ENCODE measurements around the gene TMEM151B. TPM values are rescaled to one million over a fixed set of nuclear protein-coding genes. Genes with fewer than 3 reads are reported as not detected.
A peak's percentile ranks its signal among the peaks of the same experiment; 100 is the strongest.

Gene TMEM151B
- polyA plus RNA-seq, 2 of the 4 experiments (the other 2 are of a cell fraction) = 0.01 TPM; not detected in 1

GRCh38 chr6:44243345-44243744 is 26.9 kb upstream of the TMEM151B start:
- 91% methylated on average over 7 of the region's 7 CpGs for WGBS (ENCODE audit: missing lambda C conversion rate)
- DNase-seq (ENCODE audit: low read depth in 1 of 2, low spot score in 1 of 2) (no peak), FAIRE-seq (no peak), ATAC-seq (no peak)
- H3K27ac ChIP-seq = no peak overlapping the region
- ChIA-PET POLR2A (no interaction called here), CTCF (interaction anchor here (0.6 to 7.8 kb wide), 8 partner anchors 8 to 147 kb away, joined by 3 to 56 read pairs (median 4); partner anchors contain the start of gene SLC35B2)
- H3K9me3 ChIP-seq = no peaks in the 10 kb centered on the region
- no peak overlapping the region for H3K4me3 ChIP-seq
- H3K4me1 ChIP-seq = peaks cover 12% of the 10 kb centered on the region
- TF ChIP-seq FOSL2 (IDR thresholded peaks at IDR 0.05) = no peak
- no peak for TF ChIP-seq FOSL2 (CRISPR knock-in tag; IDR thresholded peaks at IDR 0.05)
- TF ChIP-seq CEBPB (IDR thresholded peaks at IDR 0.05) = no peak
- no peak for TF ChIP-seq FOXS1 (CRISPR knock-in tag; IDR thresholded peaks at IDR 0.05)
- TF ChIP-seq NR3C1 (IDR thresholded peaks at IDR 0.05) = no peak
- no peak for TF ChIP-seq ATOH8 (CRISPR knock-in tag; IDR thresholded peaks at IDR 0.05; ENCODE audit: low read depth)
- TF ChIP-seq RFX5 (IDR thresholded peaks at IDR 0.05) = no peak
- TF ChIP-seq FOSB (CRISPR knock-in tag; IDR thresholded peaks at IDR 0.05) = no peak
- no peak for TF ChIP-seq CHD2 (IDR thresholded peaks at IDR 0.05; ENCODE audit: low read length, partially characterized antibody)
- H3K4me2 ChIP-seq = no peak overlapping the region

- no peak for FAIRE-seq
- peak overlapping the region; percentile 89 for H3K4me2 ChIP-seq
Observed at GRCh38 chr6:44245391-44245911, 24.8 kb upstream of the TMEM151B start.

GRCh38 chr6:44245912-44246662 is 24.2 kb upstream of the TMEM151B start:
- FAIRE-seq (no peak), ATAC-seq (peak; percentile 63 to 79), DNase-seq (ENCODE audit: low read depth in 1 of 2, low spot score in 1 of 2) (peak; percentile 71 to 91)
- 1% methylated on average over 26 of the region's 62 CpGs for WGBS (ENCODE audit: missing lambda C conversion rate)
- peak overlapping the region; percentile 89 for H3K4me2 ChIP-seq
- H3K27ac ChIP-seq = peak overlapping the region; percentile 95 to 99
- CTCF ChIA-PET = interaction anchor here (0.9 to 7.8 kb wide), 9 partner anchors 8 to 151 kb away, joined by 3 to 56 read pairs (median 9); partner anchors contain the start of gene SLC35B2
- H3K4me1 ChIP-seq = peaks cover 33% of the 10 kb centered on the region
- peak overlapping the region; percentile 90 for H3K4me3 ChIP-seq
- POLR2A ChIA-PET = interaction anchor here (0.5 to 3.2 kb wide), 19 partner anchors 9 to 616 kb away, joined by 3 to 38 read pairs (median 5); partner anchors contain the start of genes CDC5L, MRPL14, SLC29A1 and SLC35B2
- H3K9me3 ChIP-seq = no peaks in the 10 kb centered on the region
- TF ChIP-seq CHD2 (IDR thresholded peaks at IDR 0.05; ENCODE audit: low read length, partially characterized antibody) (peak; percentile 78), SMC3 (IDR thresholded peaks at IDR 0.05) (0 out of 3 replicates have a peak, but pooled peaks have one; percentile 7), REST (IDR thresholded peaks at IDR 0.05) (peak; percentile 69), ESRRA (IDR thresholded peaks at IDR 0.05; ENCODE audit: borderline replicate concordance, low read length) (no peak), CTCF (IDR thresholded peaks at IDR 0.05) (peak; percentile 41; the same call in 2 of the 3 replicates), KDM1A (IDR thresholded peaks at IDR 0.05; ENCODE audit: low read depth) (no peak)

More at GRCh38 chr6:44245391-44245911, 24.8 kb upstream of the TMEM151B start:
- TF ChIP-seq CHD4 (IDR thresholded peaks at IDR 0.05; ENCODE audit: borderline replicate concordance) (no peak), REST (IDR thresholded peaks at IDR 0.05) (no peak), RAD21 (conservative IDR thresholded peaks at IDR 0.05 in 1 of 2, IDR thresholded peaks at IDR 0.05 in 1 of 2) (no peak), FOXS1 (CRISPR knock-in tag; IDR thresholded peaks at IDR 0.05) (no peak), KDM5A (IDR thresholded peaks at IDR 0.05) (no peak)
- peaks cover 26% of the 10 kb centered on the region for H3K4me1 ChIP-seq
- peak overlapping the region; percentile 90 for H3K4me3 ChIP-seq
- no peaks in the 10 kb centered on the region for H3K9me3 ChIP-seq
- no peak for DNase-seq (ENCODE audit: low read depth in 1 of 2, low spot score in 1 of 2)
- no peak for ATAC-seq
- ChIA-PET POLR2A (interaction anchor here (1.2 to 3.2 kb wide), 4 partner anchors 8 to 21 kb away, joined by 5 to 38 read pairs (median 21); partner anchors contain the start of genes SLC29A1 and SLC35B2), CTCF (interaction anchor here (0.9 to 7.8 kb wide), 11 partner anchors 8 to 151 kb away, joined by 3 to 56 read pairs (median 5); partner anchors contain the start of gene SLC35B2)
- WGBS (ENCODE audit: missing lambda C conversion rate) = 71% methylated on average over 12 of the region's 12 CpGs
- peak overlapping the region; percentile 95 to 99 for H3K27ac ChIP-seq
